DOHH2 (cell line): ENCODE results near the gene PSMD11.

Experiments used
- H3F3A ChIP-seq: fragments of 200-600 bp; sonication (generic), shearing (Covaris generic); 2 replicates; pipeline ENCODE4 v1.6.0; 2016; ENCODE audit warnings: antibody characterized with exemption, mild to moderate bottlenecking; ENCODE audit not compliant: control insufficient read depth, insufficient read depth
- H3K27ac ChIP-seq: fragments of 200-600 bp; sonication (generic); 2 replicates; pipeline ENCODE4 v1.5.1; 2014; ENCODE audit warnings: low read depth, mild to moderate bottlenecking, low read length, moderate library complexity
- H3K27me3 ChIP-seq: fragments of 200-600 bp; sonication (generic); 2 replicates; pipeline ENCODE4 v1.6.1; 2014; ENCODE audit warnings: mild to moderate bottlenecking, low read length, mixed read lengths; ENCODE audit not compliant: control insufficient read depth
- H3K36me3 ChIP-seq: fragments of 200-600 bp; sonication (generic); 2 replicates; pipeline ENCODE4 v1.6.1; 2014; ENCODE audit warnings: mild to moderate bottlenecking, low read length, moderate library complexity, mixed read lengths; ENCODE audit not compliant: control insufficient read depth
- H3K4me1 ChIP-seq: fragments of 200-600 bp; sonication (generic); 2 replicates; pipeline ENCODE4 v1.6.1; 2014; ENCODE audit warnings: mild to moderate bottlenecking, low read length, mixed read lengths; ENCODE audit not compliant: control insufficient read depth
- H3K4me2 ChIP-seq: fragments of 200-600 bp; sonication (generic); 2 replicates; pipeline ENCODE4 v1.6.0; 2014; ENCODE audit warnings: mild to moderate bottlenecking, low read length, moderate library complexity
- H3K4me3 ChIP-seq: fragments of 200-600 bp; sonication (generic); 2 replicates; pipeline ENCODE4 v1.5.1; 2014; ENCODE audit warnings: mild to moderate bottlenecking, low read length, mixed read lengths
- H3K79me2 ChIP-seq: fragments of 200-600 bp; sonication (generic); 2 replicates; pipeline ENCODE4 v1.6.1; 2014; ENCODE audit warnings: mild to moderate bottlenecking, low read length, mixed read lengths; ENCODE audit not compliant: control insufficient read depth
- H3K9me2 ChIP-seq: fragments of 200-600 bp; sonication (generic); replicated peaks from 2 replicates; pipeline ENCODE4 v1.6.1; 2014; ENCODE audit warnings: mild to moderate bottlenecking, low read length, mixed read lengths; ENCODE audit not compliant: control insufficient read depth
- H3K9me3 ChIP-seq: fragments of 200-600 bp; sonication (generic); 2 replicates; pipeline ENCODE4 v1.6.1; 2014; ENCODE audit warnings: antibody characterized with exemption, low read length, mixed read lengths; ENCODE audit not compliant: control insufficient read depth, insufficient read depth
- H4K20me1 ChIP-seq: fragments of 200-600 bp; sonication (generic); 2 replicates; pipeline ENCODE4 v1.6.0; 2014; ENCODE audit warnings: low read depth, mild to moderate bottlenecking, antibody characterized with exemption, low read length, moderate library complexity; ENCODE audit not compliant: control insufficient read depth, insufficient read depth
- EZH2phosphoT487 ChIP-seq: fragments of 200-600 bp; sonication (generic); IDR thresholded peaks from 2 replicates; pipeline ENCODE4 v1.6.1; 2017; ENCODE audit warnings: borderline replicate concordance, mild to moderate bottlenecking, antibody characterized with exemption, low read length, moderate library complexity, mixed read lengths
- TF ChIP-seq, protein P1 (sequence below): fragments of 200-600 bp; sonication (generic); IDR thresholded peaks from one replicate; pipeline ENCODE4 v1.5.1; 2014; ENCODE audit warnings: antibody characterized with exemption, mild to moderate bottlenecking, low read depth, low read length; ENCODE audit not compliant: poor library complexity, severe bottlenecking

PSMD11 gene

GRCh38 chr17:32451879-32452278 lies 7.6 kb downstream of the PSMD11 start:
- TF ChIP-seq EZH2phosphoT487, result no peak
- TF ChIP-seq, protein P1, sequence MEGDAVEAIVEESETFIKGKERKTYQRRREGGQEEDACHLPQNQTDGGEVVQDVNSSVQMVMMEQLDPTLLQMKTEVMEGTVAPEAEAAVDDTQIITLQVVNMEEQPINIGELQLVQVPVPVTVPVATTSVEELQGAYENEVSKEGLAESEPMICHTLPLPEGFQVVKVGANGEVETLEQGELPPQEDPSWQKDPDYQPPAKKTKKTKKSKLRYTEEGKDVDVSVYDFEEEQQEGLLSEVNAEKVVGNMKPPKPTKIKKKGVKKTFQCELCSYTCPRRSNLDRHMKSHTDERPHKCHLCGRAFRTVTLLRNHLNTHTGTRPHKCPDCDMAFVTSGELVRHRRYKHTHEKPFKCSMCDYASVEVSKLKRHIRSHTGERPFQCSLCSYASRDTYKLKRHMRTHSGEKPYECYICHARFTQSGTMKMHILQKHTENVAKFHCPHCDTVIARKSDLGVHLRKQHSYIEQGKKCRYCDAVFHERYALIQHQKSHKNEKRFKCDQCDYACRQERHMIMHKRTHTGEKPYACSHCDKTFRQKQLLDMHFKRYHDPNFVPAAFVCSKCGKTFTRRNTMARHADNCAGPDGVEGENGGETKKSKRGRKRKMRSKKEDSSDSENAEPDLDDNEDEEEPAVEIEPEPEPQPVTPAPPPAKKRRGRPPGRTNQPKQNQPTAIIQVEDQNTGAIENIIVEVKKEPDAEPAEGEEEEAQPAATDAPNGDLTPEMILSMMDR, result no peak
- no peaks in the 10 kb centered on the region for H3F3A ChIP-seq
- no peaks in the 10 kb centered on the region for H3K9me2 ChIP-seq
- peaks cover 86% of the 10 kb centered on the region for H3K79me2 ChIP-seq
- H3K4me1 ChIP-seq, result peaks cover 3% of the 10 kb centered on the region
- no peak overlapping the region for H3K4me2 ChIP-seq
- peaks cover 3% of the 10 kb centered on the region; the same call in 1 of the 2 replicates for H4K20me1 ChIP-seq
- H3K27ac ChIP-seq, result no peak overlapping the region
- peaks cover 90% of the 10 kb centered on the region for H3K36me3 ChIP-seq
- no peaks in the 10 kb centered on the region for H3K9me3 ChIP-seq
- no peak overlapping the region for H3K4me3 ChIP-seq
- H3K27me3 ChIP-seq, result no peaks in the 10 kb centered on the region

DNA sequence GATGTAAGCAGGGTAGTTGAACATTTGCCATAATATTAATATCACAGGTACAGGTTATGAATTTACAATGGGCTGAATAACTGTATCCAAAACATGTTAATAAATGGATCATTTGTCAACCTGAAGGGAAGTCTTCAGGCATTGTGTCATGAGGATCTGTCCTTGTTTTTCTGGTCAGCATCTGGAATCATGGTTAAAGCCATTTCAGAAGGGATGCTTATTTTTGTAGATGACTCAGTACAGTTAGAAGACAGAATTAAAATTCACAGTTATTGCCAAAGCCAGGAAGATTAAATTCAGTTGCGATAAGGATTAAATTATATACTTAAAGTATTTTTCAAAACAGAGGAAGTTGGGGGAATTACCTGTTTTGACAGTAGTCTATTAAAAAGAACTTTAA lies 8.0 kb downstream of the PSMD11 start:
- Histone ChIP-seq H3K27me3 (no peaks in the 10 kb centered on the region), H3K27ac (no peak overlapping the region), H3K79me2 (peaks cover 86% of the 10 kb centered on the region), H3K4me3 (no peak overlapping the region), H3K4me1 (no peaks in the 10 kb centered on the region), H4K20me1 (0 out of 2 replicates have a peak, but pooled peaks cover 3% of the 10 kb centered on the region), H3K9me2 (no peaks in the 10 kb centered on the region), H3K36me3 (peaks cover 90% of the 10 kb centered on the region), H3K4me2 (no peak overlapping the region), H3F3A (no peaks in the 10 kb centered on the region), H3K9me3 (no peaks in the 10 kb centered on the region)
- no peak for TF ChIP-seq EZH2phosphoT487
- TF ChIP-seq, protein P1, result no peak

GRCh38 chr17:32453370-32453769 lies 9.1 kb downstream of the PSMD11 start:
- H3K4me3 ChIP-seq, result no peak overlapping the region
- H4K20me1 ChIP-seq, result no peaks in the 10 kb centered on the region
- H3K27me3 ChIP-seq, result no peaks in the 10 kb centered on the region
- peaks cover 84% of the 10 kb centered on the region for H3K79me2 ChIP-seq
- H3K9me2 ChIP-seq, result no peaks in the 10 kb centered on the region
- no peaks in the 10 kb centered on the region for H3F3A ChIP-seq
- H3K4me2 ChIP-seq, result no peak overlapping the region
- H3K27ac ChIP-seq, result no peak overlapping the region
- H3K9me3 ChIP-seq, result no peaks in the 10 kb centered on the region
- H3K36me3 ChIP-seq, result peaks cover 91% of the 10 kb centered on the region
- TF ChIP-seq, protein P1, result no peak
- TF ChIP-seq EZH2phosphoT487, result no peak
- no peaks in the 10 kb centered on the region for H3K4me1 ChIP-seq

DNA sequence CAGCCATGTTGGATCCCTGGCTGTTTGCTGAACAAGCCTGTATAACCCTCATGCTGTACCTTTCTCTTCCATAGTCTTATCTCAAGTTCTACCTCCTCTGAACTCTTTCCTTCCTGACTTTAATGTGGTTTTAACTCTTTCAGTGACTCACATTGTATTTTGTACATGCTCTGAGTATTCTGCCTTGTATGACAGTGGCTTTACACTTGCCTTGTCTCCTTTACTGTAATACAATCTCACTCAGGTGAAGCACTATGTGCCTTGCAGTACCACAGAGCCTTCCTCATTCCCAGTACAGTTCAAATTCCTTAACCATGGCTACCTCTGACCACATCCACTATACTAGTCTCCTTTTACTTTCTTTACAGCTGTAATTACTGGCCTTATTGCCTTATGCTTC lies 14.1 kb downstream of the PSMD11 start:
- no peak overlapping the region for H3K27ac ChIP-seq
- H3F3A ChIP-seq, result peaks cover 3% of the 10 kb centered on the region; the same call in 1 of the 2 replicates
- H4K20me1 ChIP-seq, result no peaks in the 10 kb centered on the region
- peaks cover 85% of the 10 kb centered on the region for H3K36me3 ChIP-seq
- H3K4me1 ChIP-seq, result peaks cover 7% of the 10 kb centered on the region
- H3K9me3 ChIP-seq, result no peaks in the 10 kb centered on the region
- peaks cover 72% of the 10 kb centered on the region for H3K79me2 ChIP-seq
- no peak overlapping the region for H3K4me3 ChIP-seq
- H3K4me2 ChIP-seq, result no peak overlapping the region
- no peaks in the 10 kb centered on the region for H3K27me3 ChIP-seq
- no peaks in the 10 kb centered on the region for H3K9me2 ChIP-seq
- TF ChIP-seq, protein P1, result no peak
- TF ChIP-seq EZH2phosphoT487, result no peak
